Keratinocyte (primary cell): ENCODE results near the gene BUB1.

Experiments
- CTCF ChIP-seq, 3 experiments: IDR thresholded peaks in 1 of 3; conservative IDR thresholded peaks in 1 of 3; optimal IDR thresholded peaks in 1 of 3; 2 replicates in 2 of 3; 3 replicates in 1 of 3; pipeline versions ENCODE3 to v1.5.1; 2011; ENCODE audit warnings: low read length in 3 of 3, mild to moderate bottlenecking in 3 of 3, moderate library complexity in 2 of 3, control low read depth in 1 of 3, inconsistent platforms in 1 of 3; ENCODE audit not compliant: insufficient read depth in 2 of 3; ENCODE audit errors: extremely low read depth in 1 of 3
- EZH2 ChIP-seq: IDR thresholded peaks from one replicate; pipeline ENCODE4 v1.6.1; 2012; ENCODE audit warnings: inconsistent platforms, mild to moderate bottlenecking, low read length, moderate library complexity

GRCh38 chr2:110678457-110679336 lies 834 bp upstream of the BUB1 start:
- TF ChIP-seq EZH2 (no peak), CTCF (optimal IDR thresholded peaks at IDR 0.05 in 1 of 3, IDR thresholded peaks at IDR 0.05 in 1 of 3, conservative IDR thresholded peaks at IDR 0.05 in 1 of 3; ENCODE audit: extremely low read depth in 1 of 3, insufficient read depth in 2 of 3, low read length in 3 of 3) (no peak)
